PC-9 (cell line): Measurements from ENCODE around the gene CPXM2. TPM values are rescaled to one million over a fixed set of nuclear protein-coding genes. Genes with fewer than 3 reads are reported as not detected.

Experiments used
- BruUV-seq: library from RNA; stranded (reverse); fragments of 400-500 nt; replicated peaks from 2 replicates; lab custom pipeline; 2021; lab: Mats Ljungman, UMichigan
- CTCF ChIA-PET: fragments of 300-600 bp; sonication (Branson Sonifier 250); formaldehyde crosslinking; loops from one replicate; lab custom pipeline; 2022; ENCODE audit warnings: antibody characterized with exemption; lab: Charles Lee
- POLR2A ChIA-PET: fragments of 300-600 bp; sonication (Branson Sonifier 250); formaldehyde crosslinking; loops from one replicate; lab custom pipeline; 2022; ENCODE audit warnings: antibody characterized with exemption; ENCODE audit not compliant: unreplicated experiment; lab: Charles Lee
- DNase-seq, 2 experiments: peaks; one replicate each; pipeline versions ENCODE4 v3.0.0 to v3.0.0-alpha.2; 2015 to 2022; ENCODE audit warnings: mixed read lengths in 1 of 2
- H2AFZ ChIP-seq: fragments of 200-600 bp; sonication (generic); 2 replicates; pipeline ENCODE4 v1.8.1; 2017; ENCODE audit warnings: antibody characterized with exemption
- H3F3A ChIP-seq: fragments of 200-600 bp; sonication (generic); 2 replicates; pipeline ENCODE4 v1.8.1; 2017; ENCODE audit warnings: antibody characterized with exemption, mild to moderate bottlenecking, low read depth; ENCODE audit not compliant: insufficient read depth
- H3K27ac ChIP-seq: fragments of 200-600 bp; sonication (generic); 2 replicates; pipeline ENCODE4 v1.6.1; 2016; ENCODE audit warnings: mixed run types
- H3K27me3 ChIP-seq: fragments of 200-600 bp; sonication (generic); 2 replicates; pipeline ENCODE4 v1.6.1; 2016; ENCODE audit warnings: low read depth, mixed run types; ENCODE audit not compliant: insufficient read depth
- H3K36me3 ChIP-seq: fragments of 200-600 bp; sonication (generic); 2 replicates; pipeline ENCODE4 v1.6.1; 2016; ENCODE audit warnings: low read depth, mixed run types
- H3K4me1 ChIP-seq: fragments of 200-600 bp; sonication (generic); replicated peaks from 2 replicates; pipeline ENCODE4 v1.6.1; 2016; ENCODE audit warnings: mixed run types; ENCODE audit not compliant: insufficient read depth
- H3K4me2 ChIP-seq: fragments of 200-600 bp; sonication (generic); 2 replicates; pipeline ENCODE4 v1.6.1; 2017; ENCODE audit warnings: mixed run types
- H3K4me3 ChIP-seq: fragments of 200-600 bp; sonication (generic); 2 replicates; pipeline ENCODE4 v1.6.1; 2016; ENCODE audit warnings: mixed run types
- H3K79me2 ChIP-seq: fragments of 200-600 bp; sonication (generic); 2 replicates; pipeline ENCODE4 v1.6.1; 2017; ENCODE audit warnings: low read depth, mixed run types
- H3K9me2 ChIP-seq: fragments of 200-600 bp; sonication (generic); 2 replicates; pipeline ENCODE4 v1.8.1; 2017; ENCODE audit warnings: mild to moderate bottlenecking; ENCODE audit not compliant: insufficient read depth
- H3K9me3 ChIP-seq: fragments of 200-600 bp; sonication (generic); 2 replicates; pipeline ENCODE4 v1.8.1; 2016; ENCODE audit warnings: low read depth; ENCODE audit not compliant: insufficient read depth
- H4K20me1 ChIP-seq: fragments of 200-600 bp; sonication (generic); 2 replicates; pipeline ENCODE4 v1.8.1; 2017; ENCODE audit not compliant: insufficient read depth
- EZH2 ChIP-seq: fragments of 200-600 bp; sonication (generic); IDR thresholded peaks from 2 replicates; pipeline ENCODE4 v1.8.0; 2017; ENCODE audit warnings: antibody characterized with exemption, low read depth
- intact Hi-C: fragments of 100-400 bp; cut with micrococcal nuclease; formaldehyde crosslinking; loops from one replicate; pipeline ENCODE4 v1.10.0; 2022; ENCODE audit not compliant: unreplicated experiment
- total RNA-seq: library from RNA; stranded (reverse); gene quantifications from 2 replicates; pipeline ENCODE4 v1.2.3, GENCODE V29; 2021
- TF ChIP-seq, protein P1 (sequence below): fragments of 200-600 bp; sonication (generic); conservative IDR thresholded peaks from 2 replicates; pipeline ENCODE4 v1.6.1; 2017; ENCODE audit warnings: mixed run types, antibody characterized with exemption, mild to moderate bottlenecking, moderate library complexity

The CPXM2 gene
- total RNA-seq, 1 experiment from 2014 or later: not detected

DNA sequence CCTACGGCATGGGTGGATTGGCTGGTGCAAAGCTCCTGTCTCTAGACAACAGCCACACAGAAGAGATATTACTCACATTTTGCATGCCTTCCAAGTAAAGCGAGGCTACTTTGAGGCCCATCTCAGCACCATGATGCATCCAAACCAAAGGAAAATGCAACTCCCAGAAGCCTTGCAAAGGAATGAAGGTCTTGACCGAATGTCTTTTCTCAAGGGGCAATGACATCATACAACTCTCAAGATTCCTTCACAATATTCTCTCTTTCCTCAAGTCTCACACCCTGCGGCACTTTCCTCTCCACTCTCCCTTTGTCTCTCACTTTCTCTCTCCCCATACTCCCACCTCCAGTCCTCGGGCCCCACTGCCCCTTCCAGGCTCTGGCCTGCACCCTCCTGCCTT lies 44.8 kb upstream of the CPXM2 start:
- Histone ChIP-seq H3K4me3 (no peak overlapping the region), H3K9me3 (no peaks in the 10 kb centered on the region), H3K36me3 (no peaks in the 10 kb centered on the region), H3F3A (no peaks in the 10 kb centered on the region), H3K27ac (no peak overlapping the region), H3K4me1 (no peaks in the 10 kb centered on the region), H3K4me2 (no peak overlapping the region), H4K20me1 (no peaks in the 10 kb centered on the region), H3K9me2 (no peaks in the 10 kb centered on the region), H3K27me3 (peaks cover 29% of the 10 kb centered on the region), H2AFZ (no peak overlapping the region), H3K79me2 (no peaks in the 10 kb centered on the region)
- TF ChIP-seq, protein P1, sequence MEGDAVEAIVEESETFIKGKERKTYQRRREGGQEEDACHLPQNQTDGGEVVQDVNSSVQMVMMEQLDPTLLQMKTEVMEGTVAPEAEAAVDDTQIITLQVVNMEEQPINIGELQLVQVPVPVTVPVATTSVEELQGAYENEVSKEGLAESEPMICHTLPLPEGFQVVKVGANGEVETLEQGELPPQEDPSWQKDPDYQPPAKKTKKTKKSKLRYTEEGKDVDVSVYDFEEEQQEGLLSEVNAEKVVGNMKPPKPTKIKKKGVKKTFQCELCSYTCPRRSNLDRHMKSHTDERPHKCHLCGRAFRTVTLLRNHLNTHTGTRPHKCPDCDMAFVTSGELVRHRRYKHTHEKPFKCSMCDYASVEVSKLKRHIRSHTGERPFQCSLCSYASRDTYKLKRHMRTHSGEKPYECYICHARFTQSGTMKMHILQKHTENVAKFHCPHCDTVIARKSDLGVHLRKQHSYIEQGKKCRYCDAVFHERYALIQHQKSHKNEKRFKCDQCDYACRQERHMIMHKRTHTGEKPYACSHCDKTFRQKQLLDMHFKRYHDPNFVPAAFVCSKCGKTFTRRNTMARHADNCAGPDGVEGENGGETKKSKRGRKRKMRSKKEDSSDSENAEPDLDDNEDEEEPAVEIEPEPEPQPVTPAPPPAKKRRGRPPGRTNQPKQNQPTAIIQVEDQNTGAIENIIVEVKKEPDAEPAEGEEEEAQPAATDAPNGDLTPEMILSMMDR: no peak
- no peak for TF ChIP-seq EZH2
- intact Hi-C loops: no loop called here
- CTCF ChIA-PET: no interaction called here
- POLR2A ChIA-PET: no interaction called here
- no peak for DNase-seq
- BruUV-seq: no TSS peak

DNA sequence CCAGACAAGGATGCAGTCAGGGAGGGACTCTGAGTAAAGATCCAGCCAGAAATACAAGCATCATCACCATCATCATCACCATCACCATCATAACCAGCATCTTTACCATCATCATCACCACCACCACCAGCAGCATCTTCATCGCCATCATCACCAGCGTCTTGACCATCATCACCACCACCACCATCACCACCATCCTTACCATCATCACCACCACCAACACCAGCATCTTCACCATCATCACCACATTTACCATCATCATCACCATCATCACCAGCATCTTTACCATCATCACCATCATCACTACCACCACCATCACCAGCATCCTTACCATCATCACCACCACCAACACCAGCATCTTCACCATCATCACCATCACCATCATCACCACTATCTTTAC lies 44.1 kb upstream of the CPXM2 start:
- no peaks in the 10 kb centered on the region for H3K4me1 ChIP-seq
- TF ChIP-seq EZH2: no peak
- TF ChIP-seq, protein P1: no peak
- CTCF ChIA-PET: no interaction called here
- peaks cover 25% of the 10 kb centered on the region for H3K27me3 ChIP-seq
- H2AFZ ChIP-seq: no peak overlapping the region
- H4K20me1 ChIP-seq: no peaks in the 10 kb centered on the region
- H3K4me3 ChIP-seq: no peak overlapping the region
- no peak overlapping the region for H3K4me2 ChIP-seq
- no TSS peak for BruUV-seq
- H3K9me2 ChIP-seq: no peaks in the 10 kb centered on the region
- POLR2A ChIA-PET: no interaction called here
- H3K9me3 ChIP-seq: no peaks in the 10 kb centered on the region
- no peak overlapping the region for H3K27ac ChIP-seq
- DNase-seq: no peak
- H3K36me3 ChIP-seq: no peaks in the 10 kb centered on the region
- intact Hi-C loops: no loop called here
- H3F3A ChIP-seq: no peaks in the 10 kb centered on the region
- no peaks in the 10 kb centered on the region for H3K79me2 ChIP-seq

DNA sequence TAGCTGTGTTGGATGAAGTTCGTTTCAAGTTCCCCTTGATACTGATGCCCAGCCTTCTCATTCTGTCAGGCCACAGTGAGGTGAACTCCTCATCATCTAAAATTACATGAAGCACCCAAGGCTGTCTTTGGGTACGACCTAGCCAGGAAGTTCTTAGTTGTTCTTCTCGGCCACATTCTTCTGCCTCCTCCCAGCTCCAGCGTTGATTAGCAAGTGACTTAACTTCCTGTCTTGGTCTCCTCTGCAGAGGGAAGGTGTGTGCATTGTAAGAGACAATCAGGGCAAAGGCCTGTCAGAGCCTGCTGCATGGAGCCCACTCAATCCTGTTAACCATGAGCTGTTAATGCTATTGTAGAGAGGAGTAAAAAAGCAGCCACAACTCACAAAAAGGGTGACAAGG lies 43.2 kb upstream of the CPXM2 start:
- Histone ChIP-seq H3K4me2 (no peak overlapping the region), H3K9me2 (no peaks in the 10 kb centered on the region), H3K27me3 (peaks cover 18% of the 10 kb centered on the region), H3K4me1 (no peaks in the 10 kb centered on the region), H2AFZ (no peak overlapping the region), H3K27ac (no peak overlapping the region), H3K9me3 (no peaks in the 10 kb centered on the region), H3K36me3 (no peaks in the 10 kb centered on the region), H3K4me3 (no peak overlapping the region), H3K79me2 (no peaks in the 10 kb centered on the region), H3F3A (no peaks in the 10 kb centered on the region), H4K20me1 (no peaks in the 10 kb centered on the region)
- no peak for DNase-seq
- intact Hi-C loops: no loop called here
- CTCF ChIA-PET: no interaction called here
- TF ChIP-seq, protein P1: no peak
- TF ChIP-seq EZH2: no peak
- BruUV-seq: no TSS peak
- POLR2A ChIA-PET: no interaction called here
